Right atrium auricular region (tissue), 2 donors: ENCODE data around the gene RAB1B. TPM values are rescaled to one million over a fixed set of nuclear protein-coding genes. Genes with fewer than 3 reads are reported as not detected.

Source experiments
- DNase-seq: peaks from one replicate; pipeline ENCODE4 v3.0.0-alpha.2; 2019; ENCODE audit warnings: low spot score
- H3K27ac ChIP-seq, 2 donors: fragments of 200-600 bp; sonication (generic); 1 replicate in 1 of 2; 2 replicates in 1 of 2; pipeline ENCODE4 v1.5.1; 2016 to 2019
- H3K27me3 ChIP-seq, 2 donors: fragments of 200-600 bp; sonication (generic); one replicate each; pipeline versions ENCODE4 v1.5.1 to v1.6.0; 2017 to 2019
- H3K36me3 ChIP-seq: fragments of 200-600 bp; sonication (generic); one replicate; pipeline ENCODE4 v1.5.1; 2016
- H3K4me1 ChIP-seq, 2 donors: fragments of 200-600 bp; sonication (generic); one replicate each; pipeline versions ENCODE4 v1.5.1 to v1.6.0; 2017 to 2019
- H3K4me3 ChIP-seq, 2 donors: fragments of 200-600 bp; sonication (generic); 1 replicate in 1 of 2; 2 replicates in 1 of 2; pipeline ENCODE4 v1.5.1; 2017 to 2019; ENCODE audit warnings: mild to moderate bottlenecking in 1 of 2, moderate library complexity in 1 of 2
- H3K9me3 ChIP-seq, 2 donors: fragments of 200-600 bp; sonication (generic); one replicate each; pipeline ENCODE4 v1.5.1; 2019
- CTCF ChIP-seq, 2 donors: fragments of 200-600 bp; sonication (generic); IDR thresholded peaks; one replicate each; pipeline ENCODE4 v1.5.1; 2019; ENCODE audit warnings: antibody characterized with exemption in 2 of 2
- total RNA-seq, 2 donors: library from RNA; depleted of rRNA; stranded (reverse); fragments of >200 nt; gene quantifications; one replicate each; pipeline ENCODE4 v1.1.0, GENCODE V29; 2016

The RAB1B gene
- total RNA-seq, 2 donors from 2014 or later: 95.6 to 115 TPM

- H3K9me3 ChIP-seq: no peaks in the 10 kb centered on the region
- H3K4me1 ChIP-seq: peaks cover 0 to 13% of the 10 kb centered on the region in 2 donors
- peaks cover 22% of the 10 kb centered on the region for H3K36me3 ChIP-seq
- TF ChIP-seq CTCF (IDR thresholded peaks at IDR 0.05): no peak
- H3K27me3 ChIP-seq: no peaks in the 10 kb centered on the region
- no peak for DNase-seq
- no peak overlapping the region for H3K4me3 ChIP-seq
- H3K27ac ChIP-seq: no peak overlapping the region
Measured at GRCh38 chr11:66264383-66264782, 4.1 kb upstream of the RAB1B start.

- Histone ChIP-seq H3K27ac (no peak overlapping the region), H3K36me3 (peaks cover 21% of the 10 kb centered on the region), H3K27me3 (no peaks in the 10 kb centered on the region), H3K4me3 (no peak overlapping the region), H3K9me3 (no peaks in the 10 kb centered on the region), H3K4me1 (peaks cover 0 to 17% of the 10 kb centered on the region in 2 donors)
- DNase-seq: no peak
- TF ChIP-seq CTCF (IDR thresholded peaks at IDR 0.05): peak in 1 of 2 donors; percentile 21
Measured at GRCh38 chr11:66264914-66265313, 3.5 kb upstream of the RAB1B start.

- DNase-seq: no peak
Measured at GRCh38 chr11:66265531-66266377, 2.7 kb upstream of the RAB1B start.

GRCh38 chr11:66266378-66267038, 1.9 kb upstream of the RAB1B start:
- DNase-seq: no peak
- peak overlapping the region in 1 of 2 donors; percentile 81 for H3K4me3 ChIP-seq
- peaks cover 0 to 30% of the 10 kb centered on the region in 2 donors for H3K4me1 ChIP-seq
- no peaks in the 10 kb centered on the region for H3K9me3 ChIP-seq
- H3K27me3 ChIP-seq: no peaks in the 10 kb centered on the region
- peaks cover 20% of the 10 kb centered on the region for H3K36me3 ChIP-seq
- H3K27ac ChIP-seq: peak overlapping the region; percentile 92 to 97
- no peak for TF ChIP-seq CTCF (IDR thresholded peaks at IDR 0.05)

More at GRCh38 chr11:66265531-66266377, 2.7 kb upstream of the RAB1B start:
- peaks cover 0 to 25% of the 10 kb centered on the region in 2 donors for H3K4me1 ChIP-seq
- H3K9me3 ChIP-seq: no peaks in the 10 kb centered on the region
- H3K36me3 ChIP-seq: peaks cover 21% of the 10 kb centered on the region
- H3K27ac ChIP-seq: no peak overlapping the region
- no peak overlapping the region for H3K4me3 ChIP-seq
- TF ChIP-seq CTCF (IDR thresholded peaks at IDR 0.05): no peak
- no peaks in the 10 kb centered on the region for H3K27me3 ChIP-seq

GRCh38 chr11:66267039-66267378, 1.4 kb upstream of the RAB1B start:
- peaks cover 0 to 30% of the 10 kb centered on the region in 2 donors for H3K4me1 ChIP-seq
- H3K9me3 ChIP-seq: no peaks in the 10 kb centered on the region
- peak overlapping the region; percentile 92 to 97 for H3K27ac ChIP-seq
- peaks cover 19% of the 10 kb centered on the region for H3K36me3 ChIP-seq
- peak overlapping the region; percentile 81 to 85 for H3K4me3 ChIP-seq
- no peak for DNase-seq
- no peaks in the 10 kb centered on the region for H3K27me3 ChIP-seq
- no peak for TF ChIP-seq CTCF (IDR thresholded peaks at IDR 0.05)
